ENCODE results near the gene KRT76. TPM values are rescaled to one million over a fixed set of nuclear protein-coding genes. Genes with fewer than 3 reads are reported as not detected.

The KRT76 gene
- total RNA-seq, 1 donor, result not detected

DNA sequence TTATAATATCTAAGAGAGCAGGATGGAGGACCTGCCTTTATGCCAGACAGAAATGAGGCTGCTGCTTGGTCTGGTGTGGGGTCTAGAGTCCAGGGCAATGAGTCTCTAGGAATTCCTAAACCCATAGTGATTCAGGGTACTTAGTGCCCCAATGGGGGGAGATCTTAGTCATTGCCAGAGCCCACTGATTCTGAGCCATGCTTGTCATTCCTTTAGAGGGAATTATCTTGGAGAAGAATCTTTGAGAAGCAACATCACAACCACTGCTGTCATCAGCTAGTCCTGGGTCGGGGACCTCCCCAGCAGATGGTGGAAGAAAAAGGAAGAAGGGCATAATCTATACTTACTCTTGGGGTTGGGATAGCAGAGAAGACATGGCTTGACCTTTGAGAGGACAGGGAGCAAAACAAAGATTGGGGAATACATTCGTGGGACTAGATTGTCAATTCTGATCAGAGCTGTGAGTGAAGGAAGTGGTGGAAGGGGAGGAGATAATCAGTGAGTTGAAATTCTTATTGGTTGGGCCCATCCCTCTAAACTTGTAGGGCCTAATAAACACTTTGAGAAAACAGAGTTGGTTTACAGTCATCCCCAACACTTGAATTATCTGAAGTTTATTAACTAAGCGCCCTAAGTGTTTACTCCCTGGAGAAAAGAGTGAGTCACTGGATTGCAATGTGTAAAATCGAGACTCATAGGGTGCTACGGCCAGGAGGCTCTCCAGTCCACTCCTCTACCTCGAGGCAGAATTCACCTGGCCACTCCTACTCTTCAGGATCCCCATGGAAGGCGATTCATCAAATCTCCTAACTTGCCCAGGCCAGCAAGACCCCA, 21.7 kb upstream of the KRT76 start:
- Histone ChIP-seq H2AFZ (ENCODE audit: low read length) (no peak overlapping the region), H3K27me3 (ENCODE audit: insufficient read depth, low read length) (no peaks in the 10 kb centered on the region), H3K4me1 (ENCODE audit: insufficient read depth, low read length) (peaks cover 11% of the 10 kb centered on the region), H4K20me1 (ENCODE audit: insufficient read depth, low read length) (no peaks in the 10 kb centered on the region), H3K4me3 (ENCODE audit: insufficient read depth, low read length) (no peak overlapping the region), H3K27ac (ENCODE audit: low read depth, low read length) (peak overlapping the region; percentile 11), H3K36me3 (ENCODE audit: insufficient read depth, low read length) (no peaks in the 10 kb centered on the region), H3K79me2 (ENCODE audit: insufficient read depth, low read length) (no peaks in the 10 kb centered on the region), H3K4me2 (ENCODE audit: insufficient read depth, low read length) (no peak overlapping the region), H3K9me3 (ENCODE audit: low read depth, low read length) (no peaks in the 10 kb centered on the region)
- TF ChIP-seq, protein P1, sequence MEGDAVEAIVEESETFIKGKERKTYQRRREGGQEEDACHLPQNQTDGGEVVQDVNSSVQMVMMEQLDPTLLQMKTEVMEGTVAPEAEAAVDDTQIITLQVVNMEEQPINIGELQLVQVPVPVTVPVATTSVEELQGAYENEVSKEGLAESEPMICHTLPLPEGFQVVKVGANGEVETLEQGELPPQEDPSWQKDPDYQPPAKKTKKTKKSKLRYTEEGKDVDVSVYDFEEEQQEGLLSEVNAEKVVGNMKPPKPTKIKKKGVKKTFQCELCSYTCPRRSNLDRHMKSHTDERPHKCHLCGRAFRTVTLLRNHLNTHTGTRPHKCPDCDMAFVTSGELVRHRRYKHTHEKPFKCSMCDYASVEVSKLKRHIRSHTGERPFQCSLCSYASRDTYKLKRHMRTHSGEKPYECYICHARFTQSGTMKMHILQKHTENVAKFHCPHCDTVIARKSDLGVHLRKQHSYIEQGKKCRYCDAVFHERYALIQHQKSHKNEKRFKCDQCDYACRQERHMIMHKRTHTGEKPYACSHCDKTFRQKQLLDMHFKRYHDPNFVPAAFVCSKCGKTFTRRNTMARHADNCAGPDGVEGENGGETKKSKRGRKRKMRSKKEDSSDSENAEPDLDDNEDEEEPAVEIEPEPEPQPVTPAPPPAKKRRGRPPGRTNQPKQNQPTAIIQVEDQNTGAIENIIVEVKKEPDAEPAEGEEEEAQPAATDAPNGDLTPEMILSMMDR (IDR thresholded peaks at IDR 0.05; ENCODE audit: extremely low read depth, low read depth, low read length), result no peak
- no peak for DNase-seq (ENCODE audit: insufficient read length, low spot score, missing footprints)

DNA sequence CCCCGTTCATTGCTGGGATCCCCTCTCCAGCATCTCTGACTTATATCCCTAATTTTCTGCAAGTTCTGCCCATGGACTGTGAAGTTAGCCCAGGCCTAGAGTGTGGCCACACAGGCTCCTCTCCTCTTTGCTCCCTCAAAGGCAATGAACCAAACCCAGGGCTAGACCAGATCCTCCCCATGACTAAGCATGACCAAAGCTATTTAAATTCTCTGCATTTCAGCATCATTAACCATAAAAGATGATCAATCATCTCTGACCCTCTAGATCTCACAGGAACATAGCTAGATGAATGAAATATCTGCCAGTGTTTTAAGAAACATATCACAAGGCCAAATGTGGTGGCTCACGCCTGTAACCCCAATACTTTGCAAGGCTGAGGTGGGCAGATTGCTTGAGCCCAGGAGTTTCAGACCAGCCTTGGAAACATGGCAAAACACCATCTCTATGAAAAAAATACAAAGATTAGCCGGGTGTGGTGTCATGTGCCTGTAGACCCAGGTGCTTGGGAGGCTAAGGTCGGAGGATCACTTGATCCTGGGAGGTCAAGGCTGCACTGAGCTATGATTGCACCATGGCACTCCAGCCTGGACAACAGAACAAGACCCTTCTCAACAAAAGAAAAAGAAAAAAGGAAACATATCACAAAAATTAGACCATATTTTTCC, 21.0 kb upstream of the KRT76 start:
- Histone ChIP-seq H3K27ac (ENCODE audit: low read depth, low read length) (peak overlapping the region; percentile 11), H3K36me3 (ENCODE audit: insufficient read depth, low read length) (no peaks in the 10 kb centered on the region), H3K79me2 (ENCODE audit: insufficient read depth, low read length) (no peaks in the 10 kb centered on the region), H3K27me3 (ENCODE audit: insufficient read depth, low read length) (no peaks in the 10 kb centered on the region), H2AFZ (ENCODE audit: low read length) (no peak overlapping the region), H3K4me1 (ENCODE audit: insufficient read depth, low read length) (peaks cover 11% of the 10 kb centered on the region), H3K9me3 (ENCODE audit: low read depth, low read length) (no peaks in the 10 kb centered on the region), H4K20me1 (ENCODE audit: insufficient read depth, low read length) (no peaks in the 10 kb centered on the region), H3K4me3 (ENCODE audit: insufficient read depth, low read length) (no peak overlapping the region), H3K4me2 (ENCODE audit: insufficient read depth, low read length) (no peak overlapping the region)
- TF ChIP-seq, protein P1 (IDR thresholded peaks at IDR 0.05; ENCODE audit: extremely low read depth, low read depth, low read length), result no peak
- peak; percentile 87 for DNase-seq (ENCODE audit: insufficient read length, low spot score, missing footprints)

DNA sequence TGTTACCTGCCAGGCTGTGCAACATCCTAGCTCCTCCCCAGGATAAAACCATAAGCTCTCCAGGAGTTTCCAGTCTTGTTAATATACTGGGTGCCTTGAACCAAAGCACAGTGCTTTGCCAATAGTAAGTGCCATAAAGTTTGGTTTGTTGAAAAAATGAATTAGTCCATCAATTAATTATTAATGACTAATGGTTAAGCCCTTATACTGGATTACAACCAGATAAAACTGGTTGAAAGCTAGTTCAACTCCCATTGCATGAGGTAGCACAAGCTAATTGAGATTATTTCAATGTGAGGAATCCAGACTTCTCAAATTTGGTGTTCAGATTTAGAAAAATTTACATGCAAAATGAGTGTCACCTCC, 20.4 kb upstream of the KRT76 start:
- Histone ChIP-seq H3K36me3 (ENCODE audit: insufficient read depth, low read length) (no peaks in the 10 kb centered on the region), H3K4me2 (ENCODE audit: insufficient read depth, low read length) (no peak overlapping the region), H3K9me3 (ENCODE audit: low read depth, low read length) (no peaks in the 10 kb centered on the region), H3K4me1 (ENCODE audit: insufficient read depth, low read length) (peaks cover 11% of the 10 kb centered on the region), H3K79me2 (ENCODE audit: insufficient read depth, low read length) (no peaks in the 10 kb centered on the region), H4K20me1 (ENCODE audit: insufficient read depth, low read length) (no peaks in the 10 kb centered on the region), H2AFZ (ENCODE audit: low read length) (no peak overlapping the region), H3K27me3 (ENCODE audit: insufficient read depth, low read length) (peaks cover 5% of the 10 kb centered on the region), H3K27ac (ENCODE audit: low read depth, low read length) (no peak overlapping the region), H3K4me3 (ENCODE audit: insufficient read depth, low read length) (no peak overlapping the region)
- TF ChIP-seq, protein P1 (IDR thresholded peaks at IDR 0.05; ENCODE audit: extremely low read depth, low read depth, low read length), result no peak
- no peak for DNase-seq (ENCODE audit: insufficient read length, low spot score, missing footprints)

DNA sequence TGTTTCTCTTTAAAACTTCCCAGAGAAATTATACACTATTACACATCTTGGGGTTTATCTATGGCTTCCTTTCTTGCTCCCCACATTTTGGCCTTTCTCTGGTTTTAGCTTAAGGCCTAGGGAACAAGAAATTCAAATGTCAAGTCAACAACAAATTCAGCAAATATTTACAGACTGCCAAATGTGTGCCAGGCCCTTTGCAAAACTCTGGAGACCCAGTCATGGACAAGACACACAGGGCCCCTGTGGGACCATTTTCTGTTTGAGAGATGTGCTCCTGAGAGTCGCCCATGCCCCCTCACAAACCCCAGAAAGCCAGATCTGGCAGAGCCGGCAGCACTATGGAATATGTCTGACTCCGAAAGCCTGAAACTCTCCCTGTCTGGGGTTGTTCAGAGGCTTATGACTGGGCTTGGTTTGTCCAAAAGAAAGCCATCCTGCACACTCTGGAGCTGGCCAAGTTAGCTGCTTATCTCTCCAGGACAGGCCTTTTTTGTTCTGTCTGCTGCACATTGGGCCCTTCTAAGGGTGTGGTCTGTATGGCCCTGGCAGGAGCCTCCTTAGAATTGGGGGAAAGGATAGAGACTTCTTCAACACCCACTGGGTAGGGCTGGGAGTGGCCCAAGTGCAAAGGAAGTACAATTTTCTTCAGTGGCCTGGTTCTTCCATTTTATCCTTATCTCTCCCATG, 19.8 kb upstream of the KRT76 start:
- Histone ChIP-seq H3K27ac (ENCODE audit: low read depth, low read length) (no peak overlapping the region), H3K4me2 (ENCODE audit: insufficient read depth, low read length) (no peak overlapping the region), H4K20me1 (ENCODE audit: insufficient read depth, low read length) (no peaks in the 10 kb centered on the region), H3K79me2 (ENCODE audit: insufficient read depth, low read length) (no peaks in the 10 kb centered on the region), H3K9me3 (ENCODE audit: low read depth, low read length) (no peaks in the 10 kb centered on the region), H3K27me3 (ENCODE audit: insufficient read depth, low read length) (peaks cover 9% of the 10 kb centered on the region), H3K36me3 (ENCODE audit: insufficient read depth, low read length) (no peaks in the 10 kb centered on the region), H3K4me1 (ENCODE audit: insufficient read depth, low read length) (peaks cover 11% of the 10 kb centered on the region), H2AFZ (ENCODE audit: low read length) (no peak overlapping the region), H3K4me3 (ENCODE audit: insufficient read depth, low read length) (no peak overlapping the region)
- TF ChIP-seq, protein P1 (IDR thresholded peaks at IDR 0.05; ENCODE audit: extremely low read depth, low read depth, low read length), result no peak
- no peak for DNase-seq (ENCODE audit: insufficient read length, low spot score, missing footprints)

Data from osteoblast (primary cell).